ENCODE data around the gene CDKL4.
A peak's percentile ranks its signal among the peaks of the same experiment; 100 is the strongest.
"Not testable (repeated sequence)": the region's sequence is repeated elsewhere in the genome, so short reads cannot be mapped to it uniquely, and the experiment has no call there.

CDKL4 gene

GRCh38 chr2:39228413-39229209, 15.2 kb downstream of the CDKL4 start:
- DNase-seq: no peak

DNA sequence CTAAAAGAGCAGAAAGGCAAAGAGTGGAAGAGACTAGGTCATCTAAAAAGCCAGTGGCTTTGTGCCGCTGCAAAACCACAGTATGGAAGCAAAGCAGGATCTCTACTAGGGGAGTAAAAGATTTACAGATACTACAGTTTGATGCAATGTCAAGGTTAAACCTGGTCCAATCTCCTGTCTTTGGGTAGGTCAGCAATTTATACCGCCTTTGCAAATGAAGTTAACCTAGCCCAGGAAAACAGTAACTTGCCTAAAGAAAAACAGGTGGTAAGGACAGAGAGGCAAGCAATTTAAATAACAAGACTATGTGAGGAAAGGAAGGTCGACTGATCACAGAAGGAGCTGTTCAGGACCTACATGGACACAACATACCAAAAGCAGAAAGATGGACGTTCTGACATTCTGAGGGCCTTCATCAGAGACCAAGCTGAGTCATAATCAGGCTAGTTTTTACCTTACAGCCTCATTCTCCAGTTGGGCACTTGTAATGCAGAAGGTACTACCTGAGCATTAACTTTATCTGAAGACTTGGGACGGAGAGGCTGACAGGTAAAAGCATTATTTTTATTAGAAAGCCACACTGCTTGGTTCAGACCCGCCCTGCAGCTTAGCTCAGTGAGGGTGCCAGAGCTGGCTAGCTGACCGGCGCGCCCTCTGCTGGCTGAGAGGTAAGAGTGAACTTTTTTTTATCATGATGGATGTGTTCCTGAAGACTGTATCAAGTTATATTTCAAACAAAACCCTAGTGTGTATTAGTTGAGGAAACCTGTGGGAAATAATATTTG, 15.9 kb downstream of the CDKL4 start:
- DNase-seq: peak; percentile 57 to 79 (median 64)

- no peak for DNase-seq
Observed at GRCh38 chr2:39225567-39225966, 18.2 kb downstream of the CDKL4 start.

GRCh38 chr2:39223909-39224308, 19.9 kb downstream of the CDKL4 start:
- no peak for DNase-seq

GRCh38 chr2:39221459-39221858, 22.3 kb downstream of the CDKL4 start:
- no peak for DNase-seq

DNA sequence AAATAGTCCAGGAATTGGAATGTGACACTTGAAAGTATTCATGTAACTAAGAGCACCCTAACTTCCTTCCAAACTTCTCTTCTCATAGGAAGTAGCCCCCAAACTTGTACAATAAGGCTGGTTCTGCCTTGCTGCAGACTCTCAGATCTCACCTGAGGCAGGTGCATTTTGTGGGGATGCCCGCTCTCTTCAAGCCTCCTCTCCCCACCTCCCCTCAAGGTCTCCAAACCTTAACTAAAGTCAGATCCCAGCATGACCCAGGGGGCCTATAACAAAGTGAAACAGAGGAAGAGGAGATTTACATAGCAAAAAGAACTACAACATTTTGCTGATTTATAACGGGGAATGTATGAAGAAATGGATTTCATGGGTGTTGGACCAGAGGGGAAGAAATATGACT, 23.6 kb downstream of the CDKL4 start:
- DNase-seq: no peak

- no peak for DNase-seq
Observed at GRCh38 chr2:39218391-39218790, 25.4 kb downstream of the CDKL4 start.

- DNase-seq: no peak
Observed at GRCh38 chr2:39217192-39217550, 26.6 kb downstream of the CDKL4 start.

DNA sequence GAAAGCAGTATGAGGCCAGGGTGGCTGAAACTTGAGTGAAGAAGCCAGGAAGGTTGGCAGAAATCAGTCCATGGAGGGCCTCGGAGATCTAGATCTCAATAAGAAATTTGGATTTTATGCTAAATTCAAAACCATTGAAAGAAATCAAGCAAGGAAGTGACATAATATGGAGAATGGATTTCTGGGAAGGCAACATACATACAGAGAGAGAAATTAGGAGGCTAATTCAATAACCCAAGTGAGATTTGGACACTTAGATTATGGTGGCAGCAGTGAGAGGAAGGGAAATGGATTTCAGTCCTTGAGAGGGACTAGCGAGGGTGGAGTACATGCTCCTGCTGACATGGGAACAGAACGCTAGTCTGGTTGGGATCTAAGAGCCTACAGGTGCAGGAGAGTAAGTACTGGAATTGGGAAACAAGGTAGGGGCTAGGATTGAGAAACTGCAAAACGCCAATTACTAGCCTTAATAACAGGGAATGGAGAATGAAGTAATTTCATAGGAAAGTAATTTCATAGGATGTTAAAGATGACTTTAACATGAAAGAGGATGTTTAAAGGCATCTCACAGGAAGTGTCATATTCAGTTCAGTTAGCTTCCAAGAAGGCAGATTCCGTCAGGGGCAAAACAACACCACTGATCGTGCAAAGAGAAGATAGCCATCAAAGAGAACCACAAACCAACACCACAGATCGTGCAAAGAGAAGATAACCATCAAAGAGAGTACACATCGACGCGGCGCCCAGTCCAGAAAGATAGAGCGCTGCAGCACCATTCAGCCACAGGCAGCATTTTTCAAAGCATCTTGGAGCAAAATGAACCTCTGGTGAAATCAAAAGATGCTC, 27.2 kb downstream of the CDKL4 start:
- peak; percentile 9 to 64 (median 44) for DNase-seq

GRCh38 chr2:39215545-39215944, 28.2 kb downstream of the CDKL4 start:
- no peak for DNase-seq

- DNase-seq: no peak
Observed at GRCh38 chr2:39213015-39213414, 30.8 kb downstream of the CDKL4 start.

DNA sequence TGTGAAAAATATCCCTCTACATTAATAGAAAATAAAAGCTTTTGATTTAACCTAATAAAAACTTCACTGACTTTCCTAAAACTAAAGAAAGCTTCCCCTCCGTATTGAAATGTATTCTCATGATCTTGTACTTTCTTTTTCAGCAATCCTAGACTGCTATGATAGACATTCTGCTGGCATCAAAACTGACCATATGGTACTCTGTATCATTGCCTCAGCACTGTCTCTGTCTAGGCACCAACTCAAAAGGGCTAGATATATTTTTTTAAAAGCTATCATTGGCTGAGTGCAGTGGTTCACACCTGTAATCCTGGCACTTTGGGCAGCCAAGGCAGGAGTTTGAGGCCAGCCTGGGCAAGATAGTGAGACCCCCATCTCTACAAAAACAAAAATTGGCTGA, 32.9 kb downstream of the CDKL4 start:
- DNase-seq: no peak

GRCh38 chr2:39203382-39203781, 40.4 kb downstream of the CDKL4 start:
- DNase-seq: no peak

- no peak for DNase-seq
Observed at GRCh38 chr2:39202639-39203369, 41.0 kb downstream of the CDKL4 start.

DNA sequence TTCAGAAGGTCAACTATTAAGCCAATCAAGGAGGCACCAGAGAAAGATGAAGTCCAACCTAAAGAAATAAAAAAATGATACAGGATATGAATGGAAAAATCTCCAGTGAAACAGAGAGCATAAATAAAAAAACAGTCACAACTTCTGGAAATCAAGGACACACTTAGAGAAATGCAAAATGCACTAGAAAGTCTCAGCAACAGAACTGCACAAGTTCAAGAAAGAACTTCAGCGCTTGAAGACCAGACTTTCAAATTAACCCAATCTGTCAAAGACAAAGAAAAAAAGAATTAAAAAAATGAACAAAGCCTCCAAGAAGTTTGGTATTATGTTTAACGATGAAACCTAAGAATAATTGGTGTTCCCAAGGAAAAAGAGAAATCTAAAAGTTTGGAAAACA, 46.8 kb downstream of the CDKL4 start:
- DNase-seq: not testable (repeated sequence)

DNA sequence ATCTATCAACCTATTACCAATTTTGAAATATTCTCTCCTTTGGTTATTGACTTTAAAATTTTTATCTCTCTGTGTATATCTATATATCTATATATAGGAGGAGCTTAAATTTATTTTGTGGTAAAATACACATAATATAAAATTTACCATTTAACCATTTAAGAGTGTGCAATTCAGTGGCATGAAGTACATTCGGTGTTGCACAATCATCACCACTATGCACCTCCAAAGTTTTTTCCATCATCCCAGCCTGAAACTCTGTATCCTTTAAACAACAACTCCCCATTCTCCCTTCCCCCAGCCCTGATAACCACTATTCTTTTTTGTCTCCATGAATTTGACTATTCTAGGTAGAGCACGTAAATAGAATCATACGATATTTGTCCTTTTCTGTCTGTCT, 49.1 kb downstream of the CDKL4 start:
- no peak for DNase-seq

DNA sequence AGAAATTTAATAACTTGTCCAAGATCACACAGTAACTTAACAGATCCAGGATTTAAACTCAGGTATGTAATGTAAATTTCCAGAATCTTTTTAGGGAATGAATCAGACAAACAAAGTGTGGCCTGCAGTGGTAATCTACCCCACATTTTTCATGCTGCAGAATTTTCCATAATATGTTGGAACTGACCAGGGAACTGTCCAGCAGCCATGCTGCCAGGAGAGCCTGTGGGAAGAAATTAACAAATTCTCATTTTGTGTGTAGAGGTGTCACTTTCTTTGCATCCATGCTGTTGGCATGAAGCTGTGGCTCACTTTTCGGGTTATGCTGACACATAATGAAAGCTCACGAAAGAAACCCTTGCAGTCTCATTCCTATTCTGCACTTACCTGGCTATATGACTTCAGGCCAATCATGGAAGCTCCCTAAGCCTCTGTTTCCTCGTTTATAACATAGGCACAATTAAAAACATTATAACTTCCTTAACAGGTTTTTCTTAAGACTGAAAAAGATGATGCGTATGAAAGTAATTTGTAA, 54.7 kb downstream of the CDKL4 start:
- no peak for DNase-seq

- no peak for DNase-seq
Observed at GRCh38 chr2:39183673-39184072, 60.1 kb downstream of the CDKL4 start.

DNA sequence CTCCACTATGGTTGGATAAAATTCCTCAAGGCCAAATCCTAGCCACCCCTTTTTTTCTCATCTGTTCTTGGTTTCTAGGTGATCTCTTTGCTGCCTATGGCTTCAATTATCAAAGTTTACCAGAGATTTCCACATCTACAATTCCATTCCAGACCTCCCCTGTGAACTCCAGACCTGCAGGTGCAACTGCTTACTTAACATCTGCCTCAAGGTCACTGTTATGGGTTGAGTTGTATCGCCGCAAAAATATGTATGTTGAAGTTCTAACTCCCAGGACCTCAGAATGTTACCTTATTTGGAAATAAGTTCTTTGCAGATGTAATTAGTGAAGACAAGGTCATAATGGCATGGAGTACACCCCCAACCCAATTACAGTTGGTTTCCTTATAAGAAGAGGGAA, 62.5 kb downstream of the CDKL4 start:
- DNase-seq: no peak

DNA sequence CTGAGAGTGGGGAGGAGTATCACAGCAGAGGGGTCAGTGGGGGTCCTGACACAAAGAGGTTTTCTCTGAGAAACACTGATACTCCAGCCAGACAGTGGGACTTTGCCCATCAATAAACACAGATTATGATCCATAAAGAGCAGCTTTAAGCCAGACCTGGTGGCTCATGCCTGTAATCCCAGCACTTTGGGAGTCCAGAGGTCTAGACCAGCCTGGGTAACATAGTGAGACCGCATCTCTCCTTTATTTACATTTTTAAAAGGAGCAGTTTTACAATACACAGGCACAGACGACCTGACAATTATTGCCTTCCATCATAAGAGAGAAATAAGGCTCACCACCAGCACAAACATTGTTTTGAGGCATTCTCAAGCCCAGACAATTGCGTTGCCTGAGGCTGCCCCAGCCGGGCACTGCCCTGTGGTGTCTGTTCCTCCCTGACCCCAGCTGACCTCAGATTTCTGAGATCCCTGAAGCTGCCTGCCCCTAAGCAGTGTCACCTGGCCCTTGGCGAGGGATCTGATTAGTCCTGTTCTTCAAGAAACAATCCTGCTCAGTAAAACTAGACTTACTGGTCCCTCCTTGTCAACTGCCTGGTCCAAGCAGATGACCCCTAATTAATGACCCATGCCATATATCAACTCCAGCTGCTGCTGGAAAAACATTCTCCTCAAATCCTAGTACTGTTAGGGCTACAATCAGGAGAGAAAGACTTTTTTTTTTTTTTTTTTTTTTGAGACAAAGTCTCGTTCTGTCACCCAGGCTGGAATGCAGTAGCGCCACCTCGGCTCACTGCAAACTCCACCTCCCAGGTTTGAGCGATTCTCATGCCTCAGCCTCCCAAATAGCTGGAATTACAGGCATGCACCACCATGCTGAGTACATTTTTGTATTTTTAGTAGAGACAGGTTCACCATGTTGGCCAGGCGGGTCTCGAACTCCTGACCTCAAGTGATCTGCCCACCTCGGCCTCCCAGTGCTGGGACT, 63.5 kb downstream of the CDKL4 start:
- DNase-seq: no peak

GRCh38 chr2:39178756-39179155, 65.0 kb downstream of the CDKL4 start:
- no peak for DNase-seq

All from activated CD4-positive, CD25-positive, alpha-beta regulatory T cell (primary cell).